AG04450 (cell line): ENCODE measurements around the gene IMMP2L. TPM values are rescaled to one million over a fixed set of nuclear protein-coding genes. Genes with fewer than 3 reads are reported as not detected.

Source experiments
- CTCF ChIA-PET: fragments of 300-600, 350-600 bp; formaldehyde crosslinking; extraction: SDS; loops from one replicate; lab custom pipeline; 2022; ENCODE audit warnings: antibody characterized with exemption, inconsistent platforms; lab: Charles Lee
- POLR2A ChIA-PET: fragments of 350-600 bp; formaldehyde crosslinking; extraction: SDS; loops from one replicate; lab custom pipeline; 2021; ENCODE audit warnings: antibody characterized with exemption, inconsistent platforms; lab: Yijun Ruan, JAX
- DNase-seq: peaks from one replicate; pipeline ENCODE4 v3.0.0-alpha.2; 2011; ENCODE audit warnings: low read depth, low spot score
- H3K27ac ChIP-seq: one replicate; pipeline ENCODE4 v1.5.1; 2012; ENCODE audit warnings: low read depth, low read length, control low read depth
- H3K27me3 ChIP-seq: one replicate; pipeline ENCODE4 v1.6.0; 2012; ENCODE audit warnings: low read length; ENCODE audit not compliant: control insufficient read depth, insufficient read depth
- H3K4me3 ChIP-seq: 2 replicates; pipeline ENCODE4 v1.5.1; 2011; ENCODE audit warnings: mild to moderate bottlenecking, low read depth, low read length, control low read depth
- H3K9me3 ChIP-seq: 2 replicates; pipeline ENCODE4 v1.5.1; 2012; ENCODE audit warnings: low read length; ENCODE audit not compliant: control insufficient read depth, insufficient read depth
- CTCF ChIP-seq: IDR thresholded peaks from 2 replicates; pipeline ENCODE4 v1.5.1; 2011; ENCODE audit warnings: low read depth, low read length, control low read depth, inconsistent platforms
- polyA plus RNA-seq: library from polyadenylated mRNA; depleted of rRNA; stranded (reverse); fragments of >200 nt; gene quantifications from 2 replicates; pipeline ENCODE4 v1.2.3, GENCODE V29; 2011

Gene IMMP2L
- polyA plus RNA-seq, 1 experiment: 8.0 TPM

- no peak overlapping the region for H3K4me3 ChIP-seq
- no peaks in the 10 kb centered on the region for H3K9me3 ChIP-seq
- CTCF ChIA-PET: interaction anchor here (0.7 kb wide), 1 partner anchor 245 kb away, joined by 4 read pairs; no protein-coding TSS in a partner anchor
- POLR2A ChIA-PET: no interaction called here
- no peak for DNase-seq
- no peak for TF ChIP-seq CTCF
- H3K27me3 ChIP-seq: no peaks in the 10 kb centered on the region
- no peak overlapping the region for H3K27ac ChIP-seq
Observed at GRCh38 chr7:110983822-110984456, 578.4 kb downstream of the IMMP2L start.

- Histone ChIP-seq H3K27me3 (no peaks in the 10 kb centered on the region), H3K4me3 (no peak overlapping the region), H3K27ac (no peak overlapping the region), H3K9me3 (no peaks in the 10 kb centered on the region)
- TF ChIP-seq CTCF: no peak
- DNase-seq: no peak
- ChIA-PET POLR2A (no interaction called here), CTCF (no interaction called here)
Observed at GRCh38 chr7:110977127-110977737, 585.1 kb downstream of the IMMP2L start.

- CTCF ChIA-PET: no interaction called here
- TF ChIP-seq CTCF: no peak
- POLR2A ChIA-PET: no interaction called here
- Histone ChIP-seq H3K9me3 (no peaks in the 10 kb centered on the region), H3K27me3 (no peaks in the 10 kb centered on the region), H3K27ac (no peak overlapping the region), H3K4me3 (no peak overlapping the region)
- DNase-seq: no peak
Observed at GRCh38 chr7:110975486-110975885, 586.8 kb downstream of the IMMP2L start.

GRCh38 chr7:110974441-110974840 lies 587.9 kb downstream of the IMMP2L start:
- H3K27ac ChIP-seq: no peak overlapping the region
- H3K27me3 ChIP-seq: no peaks in the 10 kb centered on the region
- no peaks in the 10 kb centered on the region for H3K9me3 ChIP-seq
- ChIA-PET CTCF (no interaction called here), POLR2A (no interaction called here)
- no peak overlapping the region for H3K4me3 ChIP-seq
- DNase-seq: no peak
- no peak for TF ChIP-seq CTCF

GRCh38 chr7:110973196-110973990 lies 588.9 kb downstream of the IMMP2L start:
- no peaks in the 10 kb centered on the region for H3K9me3 ChIP-seq
- no peak for DNase-seq
- H3K27me3 ChIP-seq: no peaks in the 10 kb centered on the region
- POLR2A ChIA-PET: no interaction called here
- H3K27ac ChIP-seq: no peak overlapping the region
- no peak overlapping the region for H3K4me3 ChIP-seq
- no peak for TF ChIP-seq CTCF
- CTCF ChIA-PET: no interaction called here
